GM19099 (cell line): ENCODE results near the gene UNC13D.

Source experiments
- POLR2A ChIP-seq: IDR thresholded peaks from 3 replicates; pipeline ENCODE4 v1.6.1; 2011; ENCODE audit warnings: low read depth; ENCODE audit not compliant: insufficient read length; ENCODE audit errors: extremely low read depth

Gene UNC13D

DNA sequence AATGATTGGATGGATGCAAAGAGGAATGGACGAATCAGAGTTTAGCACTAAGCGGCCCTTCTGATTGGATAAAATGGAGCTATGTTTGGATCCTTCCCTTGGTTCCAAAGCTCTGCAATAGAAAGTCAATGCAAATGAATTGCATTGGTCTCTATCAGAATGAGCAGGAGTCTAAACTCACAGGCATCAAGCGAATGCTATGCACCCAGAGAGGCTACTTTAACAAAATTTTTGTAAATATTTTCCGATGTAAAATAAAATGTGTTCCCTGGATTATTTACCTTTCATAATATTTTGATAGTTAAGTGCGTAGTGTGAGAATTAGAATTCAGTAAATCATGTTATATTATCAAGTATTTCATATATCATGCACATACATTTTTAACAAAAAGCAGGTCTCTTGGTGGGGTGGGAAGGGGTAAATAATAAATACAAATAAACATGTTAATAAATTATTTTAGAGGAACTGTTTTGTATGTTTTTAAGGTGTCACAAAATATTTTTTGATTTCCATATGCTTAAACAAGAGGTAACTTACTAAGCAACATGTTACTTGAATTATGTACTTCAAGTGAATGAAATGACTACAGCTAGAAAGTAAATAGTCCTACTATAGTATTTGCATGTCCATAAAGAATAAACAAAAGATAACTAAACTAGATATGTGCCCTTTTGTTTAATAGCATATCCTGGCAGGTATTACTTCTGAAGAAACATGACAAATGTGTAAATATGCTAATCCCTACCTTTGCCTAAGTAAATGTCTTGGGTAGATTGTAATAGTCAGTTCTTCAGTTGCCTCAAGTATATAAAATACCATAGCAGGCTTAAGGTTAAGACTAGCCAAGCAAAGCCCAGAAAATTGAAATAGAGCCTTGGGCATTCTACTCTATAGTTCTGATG is 64.0 kb downstream of the UNC13D start:
- TF ChIP-seq POLR2A: no peak

DNA sequence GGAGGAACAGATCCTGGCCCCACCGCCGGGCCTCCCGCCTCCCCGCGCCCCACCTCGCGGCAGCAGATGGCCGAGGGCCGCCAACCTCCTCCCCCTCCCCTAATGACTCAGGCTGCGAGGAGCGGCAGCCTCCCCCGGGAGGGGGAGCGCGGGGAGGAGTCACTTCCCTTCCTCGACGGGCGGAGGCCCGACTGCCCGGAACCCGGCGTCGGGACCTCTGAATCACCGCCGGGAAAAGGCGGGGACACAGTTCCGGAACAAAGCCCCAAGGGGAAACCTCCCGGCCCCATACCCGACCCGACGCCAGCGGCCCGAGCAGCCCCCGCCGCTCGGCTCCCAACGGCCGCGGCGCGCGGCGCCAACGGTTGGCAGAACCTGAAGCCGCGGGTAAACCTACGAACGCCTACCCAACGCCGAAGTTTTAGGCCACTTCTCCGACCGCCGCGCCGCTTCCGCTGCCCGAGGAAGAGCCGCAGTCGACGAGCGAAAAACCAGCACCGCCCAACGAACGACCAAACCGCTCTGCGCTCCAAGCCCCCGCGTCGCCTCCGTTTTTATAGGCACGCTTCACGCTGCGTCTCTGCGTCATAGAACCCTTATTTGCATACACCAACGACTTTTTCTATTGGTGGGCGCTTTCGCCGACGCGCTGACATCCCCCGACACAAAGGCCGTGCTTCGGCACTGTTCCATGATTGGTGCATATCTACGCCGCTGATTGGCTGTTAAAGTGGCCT is 64.8 kb downstream of the UNC13D start:
- peak; percentile 100 for TF ChIP-seq POLR2A

DNA sequence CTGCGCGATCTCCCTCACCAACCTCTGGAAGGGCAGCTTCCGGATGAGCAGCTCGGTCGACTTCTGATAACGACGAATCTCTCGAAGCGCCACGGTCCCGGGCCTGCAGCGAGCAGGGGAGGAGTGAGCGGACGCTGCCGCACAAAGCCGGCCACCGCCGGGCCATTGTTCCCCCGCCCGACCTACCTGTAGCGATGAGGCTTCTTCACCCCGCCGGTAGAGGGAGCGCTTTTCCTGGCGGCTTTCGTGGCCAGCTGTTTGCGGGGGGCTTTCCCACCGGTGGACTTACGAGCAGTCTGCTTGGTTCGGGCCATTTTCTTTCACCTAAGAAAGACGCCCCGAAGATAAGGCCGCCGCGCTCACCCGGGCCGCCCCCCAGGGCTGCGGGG is 65.3 kb downstream of the UNC13D start:
- TF ChIP-seq POLR2A: no peak

DNA sequence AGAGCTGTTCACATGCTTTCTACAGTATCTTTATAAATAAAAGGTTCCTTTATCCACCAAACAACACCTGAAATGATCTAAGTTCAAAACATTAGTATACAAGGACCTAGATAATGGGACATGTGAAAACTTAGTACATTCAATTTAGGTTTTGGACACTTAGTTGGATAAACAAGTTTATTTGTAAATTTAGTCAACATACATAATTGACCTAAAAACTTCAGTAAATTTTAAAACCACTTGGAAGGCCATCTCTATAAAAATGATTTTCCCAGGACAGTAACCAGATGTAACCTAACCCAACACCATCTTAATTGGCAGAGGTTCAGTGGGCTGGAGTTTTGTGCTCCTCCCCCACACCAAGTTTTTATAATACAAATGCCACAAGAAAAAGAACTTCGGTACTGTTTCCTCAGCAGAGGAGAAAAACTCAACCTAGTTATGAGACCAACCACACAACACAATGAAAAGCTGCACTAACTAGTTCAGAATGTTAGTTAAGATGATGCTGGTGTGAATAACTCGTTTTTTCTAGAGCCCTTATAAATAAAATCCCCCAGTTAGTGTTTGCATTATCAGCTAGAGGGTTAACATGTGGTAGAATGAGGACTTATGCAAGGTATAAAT is 66.8 kb downstream of the UNC13D start:
- TF ChIP-seq POLR2A: no peak
